Vagina (tissue), 2 donors: ENCODE data around the gene HAS3.
"Not testable (repeated sequence)": the region's sequence is repeated elsewhere in the genome, so short reads cannot be mapped to it uniquely, and the experiment has no call there.

Experiments
- CTCF ChIP-seq, 3 experiments: fragments of 450-650 bp in 2 of 3; fragments of 200-600 bp in 1 of 3; sonication (generic) in 1 of 3; IDR thresholded peaks; one replicate each; pipeline ENCODE4 v1.5.1; 2017 to 2019; ENCODE audit warnings: antibody characterized with exemption in 3 of 3, mild to moderate bottlenecking in 2 of 3, moderate library complexity in 2 of 3
- POLR2A ChIP-seq, 2 donors: fragments of 450-650 bp; IDR thresholded peaks; one replicate each; pipeline ENCODE4 v1.6.1; 2017; ENCODE audit warnings: antibody characterized with exemption in 2 of 2, mild to moderate bottlenecking in 2 of 2, moderate library complexity in 2 of 2

- not testable (repeated sequence) for TF ChIP-seq CTCF, POLR2A (IDR thresholded peaks at IDR 0.05)
These were observed 21.3 kb downstream of the HAS3 start for GRCh38 chr16:69126801-69127200.
